ENCODE measurements around the gene SART3. TPM values are rescaled to one million over a fixed set of nuclear protein-coding genes. Genes with fewer than 3 reads are reported as not detected.

Gene SART3
- total and polyA plus RNA-seq, 2 of the 4 experiments (the other 2 are of a cell fraction): 22.6 to 37.8 TPM

- Histone ChIP-seq H3K9ac (ENCODE audit: low read depth, low read length) (no peak overlapping the region), H3K36me3 (ENCODE audit: control insufficient read depth, insufficient read depth, low read length) (no peaks in the 10 kb centered on the region), H3K9me3 (ENCODE audit: control insufficient read depth, insufficient read depth, low read length) (no peaks in the 10 kb centered on the region), H2BK120ac (ENCODE audit: low read depth, low read length) (no peak overlapping the region), H3K4me2 (ENCODE audit: low read depth, low read length) (no peak overlapping the region), H3K4me1 (ENCODE audit: control insufficient read depth, insufficient read depth, low read length) (no peaks in the 10 kb centered on the region; the same call in 1 of the 2 replicates), H4K91ac (ENCODE audit: insufficient read depth, low read depth, low read length) (no peak overlapping the region; the same call in 1 of the 2 replicates), H2AK5ac (ENCODE audit: low read depth, low read length) (peak overlapping the region; percentile 20; the same call in 1 of the 2 replicates), H3K4ac (ENCODE audit: low read depth, low read length) (peak overlapping the region; percentile 62; the same call in 1 of the 2 replicates), H2BK20ac (ENCODE audit: low read depth, low read length) (peak overlapping the region; percentile 12; the same call in 1 of the 2 replicates), H3K27me3 (ENCODE audit: control insufficient read depth, insufficient read depth, low read length) (no peaks in the 10 kb centered on the region), H2BK15ac (ENCODE audit: low read depth, low read length) (peak overlapping the region; percentile 43; the same call in 1 of the 3 replicates), H3K79me1 (ENCODE audit: low read depth in 1 of 2, low read length in 2 of 2) (no peaks in the 10 kb centered on the region), H2AFZ (replicated peaks; ENCODE audit: low read length, poor library complexity) (no peak overlapping the region), H3K9me1 (ENCODE audit: insufficient read depth, low read length) (no peaks in the 10 kb centered on the region; the same call in none of the 2 replicates), H2AK9ac (replicated peaks; ENCODE audit: low read depth, low read length, poor library complexity) (peak overlapping the region; percentile 50), H3K27ac (ENCODE audit: insufficient read depth, low read length) (no peak overlapping the region), H2BK5ac (ENCODE audit: low read depth, low read length, poor library complexity, severe bottlenecking) (no peak overlapping the region), H3K23ac (ENCODE audit: low read depth, low read length) (no peak overlapping the region), H3K56ac (ENCODE audit: extremely low read depth, insufficient read depth, low read length) (no peak overlapping the region), H3K4me3 (ENCODE audit: insufficient read depth, low read depth, low read length) (no peak overlapping the region), H4K8ac (ENCODE audit: low read depth in 2 of 2, low read length in 2 of 2) (no peak overlapping the region), H3K14ac (replicated peaks; ENCODE audit: low read depth, low read length) (no peak overlapping the region), H4K20me1 (ENCODE audit: insufficient read depth, low read length) (no peaks in the 10 kb centered on the region), H4K5ac (ENCODE audit: low read depth, low read length) (no peak overlapping the region), H3K18ac (ENCODE audit: low read depth, low read length) (no peak overlapping the region)
- 20% methylated on average over 1 of the region's 6 CpGs; no CpG with 5 or more reads in 1 of the 2 experiments for WGBS, 2 experiments (ENCODE audit: extremely low coverage in 2 of 2, insufficient read length in 1 of 2)
- TF ChIP-seq NFE2L2 (IDR thresholded peaks at IDR 0.05; ENCODE audit: low read depth, low read length) (no peak), SMC3 (IDR thresholded peaks at IDR 0.05; ENCODE audit: low read depth, low read length) (no peak), MXI1 (IDR thresholded peaks at IDR 0.05; ENCODE audit: borderline replicate concordance, low read depth, low read length) (no peak), FOS (IDR thresholded peaks at IDR 0.05; ENCODE audit: low read depth, low read length) (no peak), RCOR1 (IDR thresholded peaks at IDR 0.05; ENCODE audit: insufficient replicate concordance, low read length) (no peak)
- in situ Hi-C loops (cut with MboI; ENCODE audit: low sequenced_read_pairs) (no loop called here), dilution Hi-C loops (cut with HindIII; ENCODE audit: low sequenced_read_pairs, unreplicated experiment) (no loop called here), intact Hi-C loops (cut with micrococcal nuclease) (no loop called here)
- ChIA-PET CTCF (interaction anchor here (1.0 kb wide), 1 partner anchor 42 kb away, joined by 3 read pairs; no protein-coding TSS in a partner anchor), POLR2A (ENCODE audit: unreplicated experiment) (interaction anchor here (0.5 kb wide), 1 partner anchor 21 kb away, joined by 6 read pairs; the partner anchor contains the start of gene TMEM119)
- ATAC-seq (ENCODE audit: low read depth) (peak; percentile 10; the same call in 1 of the 2 replicates), DNase-seq (no peak)
- no TSS peak for BruUV-seq (replicated peaks)
Observed at GRCh38 chr12:108576660-108577234, 15.8 kb upstream of the SART3 start.

Measured in IMR-90 (cell line).